ENCODE measurements around the gene TMEM253.

The TMEM253 gene

GRCh38 chr14:21057803-21058675, 42.8 kb upstream of the TMEM253 start, which contains the start of gene RNASE8 (continued):
- TF ChIP-seq ZNF280C (tag by site-specific recombination; IDR thresholded peaks at IDR 0.05) (no peak), ZNF148 (tag by site-specific recombination; IDR thresholded peaks at IDR 0.05; ENCODE audit: borderline replicate concordance) (no peak), ZNF184 (tag by site-specific recombination; IDR thresholded peaks at IDR 0.05) (no peak)

GRCh38 chr14:21058903-21059302, 42.0 kb upstream of the TMEM253 start:
- POLR2A ChIA-PET: no interaction called here
- no peak overlapping the region for H3K4me3 ChIP-seq (ENCODE audit: low read depth, low read length)
- no peaks in the 10 kb centered on the region for H3K36me3 ChIP-seq (ENCODE audit: control insufficient read depth in 2 of 2, insufficient read depth in 1 of 2, low read length in 2 of 2)
- no peaks in the 10 kb centered on the region for H3K9me3 ChIP-seq (ENCODE audit: control insufficient read depth, insufficient read depth, low read depth, low read length)
- TF ChIP-seq BCL11B (tag by site-specific recombination; IDR thresholded peaks at IDR 0.05; ENCODE audit: low read depth) (no peak), ZNF140 (tag by site-specific recombination; IDR thresholded peaks at IDR 0.05) (no peak), KLF9 (tag by site-specific recombination; IDR thresholded peaks at IDR 0.05; ENCODE audit: low read depth) (no peak), CTCF (tag by site-specific recombination; IDR thresholded peaks at IDR 0.05) (no peak), ZNF223 (tag by site-specific recombination; IDR thresholded peaks at IDR 0.05) (no peak), ZNF157 (tag by site-specific recombination; IDR thresholded peaks at IDR 0.05) (no peak), ZFP3 (tag by site-specific recombination; IDR thresholded peaks at IDR 0.05; ENCODE audit: low read depth) (no peak), ZNF280D (tag by site-specific recombination; IDR thresholded peaks at IDR 0.05) (no peak), RBAK (tag by site-specific recombination; IDR thresholded peaks at IDR 0.05) (no peak), KLF16 (tag by site-specific recombination; IDR thresholded peaks at IDR 0.05) (no peak), ZNF16 (tag by site-specific recombination; IDR thresholded peaks at IDR 0.05; ENCODE audit: low read depth) (no peak), ZNF23 (tag by site-specific recombination; IDR thresholded peaks at IDR 0.05; ENCODE audit: borderline replicate concordance) (no peak), ZNF837 (tag by site-specific recombination; IDR thresholded peaks at IDR 0.05) (no peak), ZNF311 (tag by site-specific recombination; IDR thresholded peaks at IDR 0.05; ENCODE audit: borderline replicate concordance) (no peak), ZNF302 (tag by site-specific recombination; IDR thresholded peaks at IDR 0.05; ENCODE audit: low read depth) (no peak)
- CTCF ChIA-PET: interaction anchor here (0.8 to 1.8 kb wide), 6 partner anchors 18 to 201 kb away, joined by 3 to 7 read pairs (median 5); no protein-coding TSS in a partner anchor
- no peaks in the 10 kb centered on the region; the same call in 1 of the 2 replicates for H3K4me1 ChIP-seq (ENCODE audit: control insufficient read depth, insufficient read depth, low read length)
- no peak overlapping the region for H3K27ac ChIP-seq (ENCODE audit: extremely low read depth, low read depth, low read length)

All from HEK293 (cell line).